Measurements from ENCODE around the gene MAD1L1.

The MAD1L1 gene

GRCh38 chr7:1911571-1911970, 321.2 kb downstream of the MAD1L1 start:
- DNase-seq (ENCODE audit: extremely low read depth, low read depth) = no peak
- H3K4me3 ChIP-seq (replicated peaks; ENCODE audit: low read depth, low read length) = no peak overlapping the region
- no peak for TF ChIP-seq CTCF (IDR thresholded peaks at IDR 0.05; ENCODE audit: low read depth, low read length, missing control alignments)

- TF ChIP-seq CTCF (IDR thresholded peaks at IDR 0.05; ENCODE audit: low read depth, low read length, missing control alignments) = no peak
- DNase-seq (ENCODE audit: extremely low read depth, low read depth) = no peak
- H3K4me3 ChIP-seq (replicated peaks; ENCODE audit: low read depth, low read length) = no peak overlapping the region
Observed at GRCh38 chr7:1910827-1911226, 321.9 kb downstream of the MAD1L1 start.

GRCh38 chr7:1910081-1910685, 322.6 kb downstream of the MAD1L1 start:
- no peak for TF ChIP-seq CTCF (IDR thresholded peaks at IDR 0.05; ENCODE audit: low read depth, low read length, missing control alignments)
- no peak overlapping the region for H3K4me3 ChIP-seq (replicated peaks; ENCODE audit: low read depth, low read length)
- DNase-seq (ENCODE audit: extremely low read depth, low read depth) = no peak

GRCh38 chr7:1909476-1909875, 323.3 kb downstream of the MAD1L1 start:
- H3K4me3 ChIP-seq (replicated peaks; ENCODE audit: low read depth, low read length) = no peak overlapping the region
- DNase-seq (ENCODE audit: extremely low read depth, low read depth) = no peak
- no peak for TF ChIP-seq CTCF (IDR thresholded peaks at IDR 0.05; ENCODE audit: low read depth, low read length, missing control alignments)

- DNase-seq (ENCODE audit: extremely low read depth, low read depth) = no peak
- no peak overlapping the region for H3K4me3 ChIP-seq (replicated peaks; ENCODE audit: low read depth, low read length)
- TF ChIP-seq CTCF (IDR thresholded peaks at IDR 0.05; ENCODE audit: low read depth, low read length, missing control alignments) = no peak
Observed at GRCh38 chr7:1908823-1909420, 323.8 kb downstream of the MAD1L1 start.

GRCh38 chr7:1907751-1908365, 324.9 kb downstream of the MAD1L1 start:
- H3K4me3 ChIP-seq (replicated peaks; ENCODE audit: low read depth, low read length) = no peak overlapping the region
- TF ChIP-seq CTCF (IDR thresholded peaks at IDR 0.05; ENCODE audit: low read depth, low read length, missing control alignments) = no peak
- DNase-seq (ENCODE audit: extremely low read depth, low read depth) = no peak

Data from HFF-Myc (cell line).